IPS-15b (cell line): ENCODE results near the gene TMEM255B.
"Not testable (repeated sequence)": the region's sequence is repeated elsewhere in the genome, so short reads cannot be mapped to it uniquely, and the experiment has no call there.

Experiments
- H3K27me3 ChIP-seq: one replicate; pipeline ENCODE4 v1.6.1; 2013; ENCODE audit warnings: low read length; ENCODE audit not compliant: control insufficient read depth, insufficient read depth
- H3K36me3 ChIP-seq: one replicate; pipeline ENCODE4 v1.6.1; 2013; ENCODE audit warnings: low read length; ENCODE audit not compliant: control insufficient read depth, insufficient read depth
- H3K4me1 ChIP-seq: one replicate; pipeline ENCODE4 v1.6.1; 2013; ENCODE audit warnings: mild to moderate bottlenecking, low read length; ENCODE audit not compliant: control insufficient read depth, insufficient read depth
- H3K4me3 ChIP-seq: one replicate; pipeline ENCODE4 v1.5.1; 2013; ENCODE audit warnings: low read depth, low read length
- H3K9ac ChIP-seq: one replicate; pipeline ENCODE4 v1.6.1; 2013; ENCODE audit warnings: low read depth, mild to moderate bottlenecking, low read length
- H3K9me3 ChIP-seq: one replicate; pipeline ENCODE4 v1.6.1; 2013; ENCODE audit warnings: mild to moderate bottlenecking, low read length; ENCODE audit not compliant: control insufficient read depth, insufficient read depth

TMEM255B gene

GRCh38 chr13:113758651-113759524, at the start of gene TMEM255B:
Gene TMEM255B, plus strand, starts transcription at chr13:113759226. Its CDS starts 44 bp downstream, at chr13:113759270.
- Histone ChIP-seq H3K36me3 (no peaks in the 10 kb centered on the region), H3K9ac (peak within 1 kb of the TSS; percentile 47), H3K4me3 (peak within 1 kb of the TSS; percentile 89), H3K27me3 (peaks cover 38% of the 10 kb centered on the region), H3K4me1 (no peaks in the 10 kb centered on the region), H3K9me3 (no peaks in the 10 kb centered on the region)

GRCh38 chr13:113722921-113723320, 36.1 kb upstream of the TMEM255B start:
- Histone ChIP-seq H3K36me3 (no peaks in the 10 kb centered on the region), H3K27me3 (no peaks in the 10 kb centered on the region), H3K9me3 (no peaks in the 10 kb centered on the region), H3K9ac (no peak overlapping the region), H3K4me1 (no peaks in the 10 kb centered on the region), H3K4me3 (no peak overlapping the region)

GRCh38 chr13:113723410-113724015, 35.5 kb upstream of the TMEM255B start:
- Histone ChIP-seq H3K27me3 (no peaks in the 10 kb centered on the region), H3K4me3 (no peak overlapping the region), H3K4me1 (no peaks in the 10 kb centered on the region), H3K9me3 (no peaks in the 10 kb centered on the region), H3K9ac (no peak overlapping the region), H3K36me3 (no peaks in the 10 kb centered on the region)

- Histone ChIP-seq H3K27me3 (no peaks in the 10 kb centered on the region), H3K4me1 (no peaks in the 10 kb centered on the region), H3K4me3 (peak overlapping the region; percentile 63), H3K9ac (no peak overlapping the region), H3K36me3 (no peaks in the 10 kb centered on the region), H3K9me3 (no peaks in the 10 kb centered on the region)
Measured at GRCh38 chr13:113724016-113724758, 34.8 kb upstream of the TMEM255B start.

GRCh38 chr13:113724780-113725315, 34.2 kb upstream of the TMEM255B start:
- no peaks in the 10 kb centered on the region for H3K4me1 ChIP-seq
- H3K9me3 ChIP-seq: no peaks in the 10 kb centered on the region
- H3K27me3 ChIP-seq: no peaks in the 10 kb centered on the region
- H3K9ac ChIP-seq: no peak overlapping the region
- no peaks in the 10 kb centered on the region for H3K36me3 ChIP-seq
- H3K4me3 ChIP-seq: peak overlapping the region; percentile 63

GRCh38 chr13:113725329-113726105, 33.5 kb upstream of the TMEM255B start:
- not testable (repeated sequence) for H3K27me3 ChIP-seq, H3K9me3 ChIP-seq, H3K4me3 ChIP-seq, H3K36me3 ChIP-seq, H3K9ac ChIP-seq, H3K4me1 ChIP-seq

GRCh38 chr13:113726106-113726821, 32.8 kb upstream of the TMEM255B start:
- not testable (repeated sequence) for H3K4me1 ChIP-seq, H3K27me3 ChIP-seq, H3K36me3 ChIP-seq, H3K9me3 ChIP-seq
- Histone ChIP-seq H3K4me3 (peak overlapping the region; percentile 43), H3K9ac (peak overlapping the region; percentile 47)

GRCh38 chr13:113726961-113727411, 32.0 kb upstream of the TMEM255B start:
- Histone ChIP-seq H3K9me3 (no peaks in the 10 kb centered on the region), H3K4me3 (peak overlapping the region; percentile 43), H3K27me3 (no peaks in the 10 kb centered on the region), H3K9ac (no peak overlapping the region), H3K36me3 (no peaks in the 10 kb centered on the region), H3K4me1 (no peaks in the 10 kb centered on the region)

GRCh38 chr13:113728571-113729054, 30.4 kb upstream of the TMEM255B start:
- Histone ChIP-seq H3K9me3 (peaks cover 3% of the 10 kb centered on the region), H3K27me3 (no peaks in the 10 kb centered on the region), H3K4me1 (no peaks in the 10 kb centered on the region), H3K9ac (no peak overlapping the region), H3K36me3 (no peaks in the 10 kb centered on the region), H3K4me3 (no peak overlapping the region)

- Histone ChIP-seq H3K27me3 (no peaks in the 10 kb centered on the region), H3K9me3 (peaks cover 4% of the 10 kb centered on the region), H3K4me3 (no peak overlapping the region)
Measured at GRCh38 chr13:113729187-113730019, 29.6 kb upstream of the TMEM255B start.

More at GRCh38 chr13:113729187-113730019, 29.6 kb upstream of the TMEM255B start:
- no peak overlapping the region for H3K9ac ChIP-seq
- H3K36me3 ChIP-seq: no peaks in the 10 kb centered on the region
- no peaks in the 10 kb centered on the region for H3K4me1 ChIP-seq
